Subcutaneous abdominal adipose tissue (tissue), 5 donors: Measurements from ENCODE around the gene GPA33.
A peak's percentile ranks its signal among the peaks of the same experiment; 100 is the strongest.

Experiments used
- H3K27ac ChIP-seq: one replicate; pipeline ENCODE4 v1.7.0; 2013; ENCODE audit warnings: low read depth, mild to moderate bottlenecking, inconsistent platforms, low read length, moderate library complexity
- H3K27me3 ChIP-seq, 5 donors: one replicate each; pipeline ENCODE4 v1.7.0; 2013; ENCODE audit warnings: low read length in 5 of 5, inconsistent platforms in 1 of 5; ENCODE audit not compliant: control insufficient read depth in 5 of 5, insufficient read depth in 4 of 5
- H3K36me3 ChIP-seq, 5 donors: one replicate each; pipeline ENCODE4 v1.7.0; 2013; ENCODE audit warnings: low read length in 5 of 5; ENCODE audit not compliant: control insufficient read depth in 5 of 5, insufficient read depth in 5 of 5
- H3K4me1 ChIP-seq, 5 donors: one replicate each; pipeline ENCODE4 v1.7.0; 2013; ENCODE audit warnings: low read length in 5 of 5, mild to moderate bottlenecking in 3 of 5, moderate library complexity in 1 of 5; ENCODE audit not compliant: control insufficient read depth in 5 of 5, insufficient read depth in 5 of 5
- H3K4me3 ChIP-seq, 5 donors: one replicate each; pipeline ENCODE4 v1.7.0; 2013; ENCODE audit warnings: low read length in 5 of 5, low read depth in 1 of 5
- H3K9ac ChIP-seq, 5 donors: one replicate each; pipeline ENCODE4 v1.7.0; 2013; ENCODE audit warnings: low read length in 5 of 5, mild to moderate bottlenecking in 4 of 5, moderate library complexity in 3 of 5
- H3K9me3 ChIP-seq, 5 donors: one replicate each; pipeline ENCODE4 v1.7.0; 2013; ENCODE audit warnings: low read length in 5 of 5; ENCODE audit not compliant: control insufficient read depth in 5 of 5
- donor health status: healthy.
- donor health status: healthy.
- donor health status: healthy.
- donor health status: healthy.
- donor health status: healthy.

GPA33 gene

GRCh38 chr1:167105271-167106118 lies 15.3 kb upstream of the GPA33 start:
- no peaks in the 10 kb centered on the region for H3K36me3 ChIP-seq
- no peak overlapping the region for H3K27ac ChIP-seq
- H3K9ac ChIP-seq, result no peak overlapping the region
- no peak overlapping the region for H3K4me3 ChIP-seq
- H3K9me3 ChIP-seq, result peaks cover 0 to 3% (median 0%) of the 10 kb centered on the region in 5 donors
- H3K27me3 ChIP-seq, result peaks cover 0 to 5% (median 0%) of the 10 kb centered on the region in 5 donors
- H3K4me1 ChIP-seq, result peaks cover 0 to 3% (median 0%) of the 10 kb centered on the region in 5 donors

- Histone ChIP-seq H3K36me3 (no peaks in the 10 kb centered on the region), H3K4me3 (no peak overlapping the region), H3K27ac (no peak overlapping the region), H3K4me1 (peaks cover 0 to 3% (median 0%) of the 10 kb centered on the region in 5 donors), H3K9ac (no peak overlapping the region), H3K27me3 (peaks cover 0 to 5% (median 0%) of the 10 kb centered on the region in 5 donors), H3K9me3 (no peaks in the 10 kb centered on the region)
These were observed 14.1 kb upstream of the GPA33 start for GRCh38 chr1:167104256-167104633.

DNA sequence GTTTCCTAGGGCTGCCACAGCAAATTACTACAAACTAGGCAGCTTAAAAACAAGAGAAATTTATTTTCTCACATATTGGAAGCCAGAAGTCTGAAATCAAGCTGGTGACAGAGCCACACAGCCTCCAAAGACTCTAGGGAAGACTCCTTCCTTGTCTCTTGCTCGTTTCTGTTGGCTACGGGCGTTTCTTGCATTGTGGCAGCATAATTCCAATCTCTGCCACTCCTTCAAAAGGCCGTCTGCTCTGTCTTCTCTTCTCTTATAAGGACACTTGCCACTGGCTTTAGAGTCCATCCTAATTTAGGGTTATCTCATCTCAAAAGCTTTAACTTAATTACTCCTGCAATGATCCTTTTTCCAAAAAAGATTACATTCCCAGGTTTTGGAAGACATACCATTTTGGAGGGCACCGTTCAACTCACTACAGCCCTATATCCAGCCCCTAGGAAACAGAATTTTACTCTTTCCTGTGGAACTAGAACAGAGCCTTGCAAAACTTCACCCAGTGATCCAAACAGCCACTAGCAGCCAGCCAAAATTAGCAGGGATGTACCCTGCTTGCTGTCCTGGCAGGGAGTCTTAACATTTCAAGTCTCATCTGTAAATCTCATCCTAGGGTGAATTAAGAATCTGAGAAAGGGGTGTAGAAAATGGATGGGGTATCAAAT lies 12.9 kb upstream of the GPA33 start:
- H3K9ac ChIP-seq, result no peak overlapping the region
- H3K36me3 ChIP-seq, result no peaks in the 10 kb centered on the region
- H3K4me3 ChIP-seq, result no peak overlapping the region
- H3K9me3 ChIP-seq, result no peaks in the 10 kb centered on the region
- no peak overlapping the region for H3K27ac ChIP-seq
- peaks cover 0 to 5% (median 0%) of the 10 kb centered on the region in 5 donors for H3K27me3 ChIP-seq
- H3K4me1 ChIP-seq, result peaks cover 0 to 3% (median 0%) of the 10 kb centered on the region in 5 donors

GRCh38 chr1:167101754-167102153 lies 11.6 kb upstream of the GPA33 start:
- H3K4me1 ChIP-seq, result peaks cover 0 to 3% (median 0%) of the 10 kb centered on the region in 5 donors
- H3K9ac ChIP-seq, result no peak overlapping the region
- H3K27me3 ChIP-seq, result peaks cover 0 to 5% (median 0%) of the 10 kb centered on the region in 5 donors
- no peak overlapping the region for H3K27ac ChIP-seq
- H3K36me3 ChIP-seq, result no peaks in the 10 kb centered on the region
- H3K9me3 ChIP-seq, result peaks cover 0 to 6% (median 0%) of the 10 kb centered on the region in 5 donors
- no peak overlapping the region for H3K4me3 ChIP-seq

DNA sequence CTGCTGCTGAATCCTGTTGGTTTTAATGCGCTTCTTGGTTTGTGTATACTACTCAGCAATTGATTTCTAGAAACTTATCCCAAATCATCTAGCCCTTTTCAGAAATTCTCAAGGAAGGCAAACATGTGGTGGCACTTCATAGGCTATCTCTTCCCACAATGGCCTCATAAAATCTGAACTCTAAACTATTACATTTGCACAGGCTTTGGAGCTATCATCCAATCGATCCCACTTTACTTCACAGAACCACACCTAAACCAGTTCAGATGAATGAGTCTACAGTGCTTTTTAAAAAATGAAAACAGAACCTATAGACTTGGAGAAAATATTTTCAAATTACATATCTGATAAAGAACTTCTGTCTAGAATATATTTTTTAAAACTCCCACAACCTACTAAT lies 10.6 kb upstream of the GPA33 start:
- Histone ChIP-seq H3K4me1 (peaks cover 0 to 3% (median 0%) of the 10 kb centered on the region in 5 donors), H3K27me3 (peaks cover 0 to 3% (median 0%) of the 10 kb centered on the region in 5 donors), H3K9me3 (peaks cover 0 to 7% (median 0%) of the 10 kb centered on the region in 5 donors), H3K4me3 (no peak overlapping the region), H3K9ac (no peak overlapping the region), H3K36me3 (no peaks in the 10 kb centered on the region), H3K27ac (no peak overlapping the region)

GRCh38 chr1:167099851-167100250 lies 9.7 kb upstream of the GPA33 start:
- H3K4me3 ChIP-seq, result no peak overlapping the region
- H3K9me3 ChIP-seq, result peaks cover 0 to 7% (median 0%) of the 10 kb centered on the region in 5 donors
- H3K36me3 ChIP-seq, result no peaks in the 10 kb centered on the region
- peaks cover 0 to 2% (median 0%) of the 10 kb centered on the region in 5 donors for H3K27me3 ChIP-seq
- H3K4me1 ChIP-seq, result peaks cover 0 to 4% (median 0%) of the 10 kb centered on the region in 5 donors
- H3K27ac ChIP-seq, result no peak overlapping the region
- H3K9ac ChIP-seq, result no peak overlapping the region

DNA sequence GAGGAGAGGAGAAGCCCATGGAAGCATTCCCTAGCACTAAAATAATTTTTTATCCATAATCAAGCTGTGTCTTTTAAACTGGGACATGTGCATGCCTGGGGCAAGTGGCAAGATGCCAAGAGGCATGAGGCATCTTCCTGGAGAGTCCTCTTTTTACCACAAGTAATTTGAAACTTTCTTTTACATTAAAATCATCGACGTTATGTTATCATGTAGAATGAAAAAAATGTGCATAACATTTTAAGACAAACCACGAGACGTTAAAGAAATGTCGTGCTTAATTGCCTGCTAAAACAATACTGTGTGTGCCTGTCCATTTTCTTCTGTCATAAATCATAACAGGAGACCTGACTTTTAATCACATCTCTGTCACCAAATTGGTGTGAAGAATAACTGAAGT lies 5.2 kb upstream of the GPA33 start:
- Histone ChIP-seq H3K27ac (no peak overlapping the region), H3K36me3 (no peaks in the 10 kb centered on the region), H3K9me3 (peaks cover 0 to 7% (median 0%) of the 10 kb centered on the region in 5 donors), H3K4me1 (peaks cover 0 to 9% (median 0%) of the 10 kb centered on the region in 5 donors), H3K9ac (no peak overlapping the region), H3K27me3 (peaks cover 0 to 4% (median 0%) of the 10 kb centered on the region in 5 donors), H3K4me3 (no peak overlapping the region)

DNA sequence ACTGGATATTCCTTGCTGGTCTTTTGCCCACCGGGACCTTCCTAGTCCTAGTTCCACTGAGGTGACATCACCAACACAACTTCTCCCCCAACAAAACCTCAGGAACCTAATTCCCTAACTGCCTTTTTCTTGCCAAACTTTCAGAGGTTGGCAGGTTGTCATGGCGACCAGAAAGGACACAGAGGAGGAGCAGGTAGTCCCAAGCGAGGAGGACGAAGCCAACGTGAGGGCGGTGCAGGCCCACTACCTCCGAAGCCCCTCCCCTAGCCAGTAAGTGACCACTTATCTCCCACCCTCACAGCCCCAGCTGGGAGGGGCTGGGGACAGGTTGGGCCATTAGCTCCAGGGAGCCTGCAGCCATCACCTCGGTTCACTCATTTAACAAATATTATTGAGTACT lies 4.5 kb upstream of the GPA33 start:
- Histone ChIP-seq H3K9me3 (peaks cover 0 to 7% (median 0%) of the 10 kb centered on the region in 5 donors), H3K27me3 (peaks cover 0 to 4% (median 0%) of the 10 kb centered on the region in 5 donors), H3K9ac (no peak overlapping the region), H3K36me3 (no peaks in the 10 kb centered on the region), H3K4me1 (peaks cover 0 to 14% (median 0%) of the 10 kb centered on the region in 5 donors), H3K27ac (no peak overlapping the region), H3K4me3 (no peak overlapping the region)

GRCh38 chr1:167093846-167094516 lies 3.8 kb upstream of the GPA33 start, which contains the start of gene STYXL2:
Gene STYXL2 (plus strand): TSS chr1:167094075. CDS start chr1:167094850, 775 bp downstream.
- Histone ChIP-seq H3K36me3 (no peaks in the 10 kb centered on the region), H3K9ac (no peak within 1 kb of the TSS), H3K9me3 (peaks cover 0 to 7% (median 0%) of the 10 kb centered on the region in 5 donors), H3K4me1 (peaks cover 0 to 14% (median 0%) of the 10 kb centered on the region in 5 donors), H3K4me3 (peak within 1 kb of the TSS in 1 of 5 donors; percentile 21), H3K27me3 (peaks cover 0 to 4% (median 0%) of the 10 kb centered on the region in 5 donors), H3K27ac (no peak within 1 kb of the TSS)
